Measurements from ENCODE around the gene MOB4.
"Not testable (repeated sequence)": the region's sequence is repeated elsewhere in the genome, so short reads cannot be mapped to it uniquely, and the experiment has no call there.

MOB4 gene

DNA sequence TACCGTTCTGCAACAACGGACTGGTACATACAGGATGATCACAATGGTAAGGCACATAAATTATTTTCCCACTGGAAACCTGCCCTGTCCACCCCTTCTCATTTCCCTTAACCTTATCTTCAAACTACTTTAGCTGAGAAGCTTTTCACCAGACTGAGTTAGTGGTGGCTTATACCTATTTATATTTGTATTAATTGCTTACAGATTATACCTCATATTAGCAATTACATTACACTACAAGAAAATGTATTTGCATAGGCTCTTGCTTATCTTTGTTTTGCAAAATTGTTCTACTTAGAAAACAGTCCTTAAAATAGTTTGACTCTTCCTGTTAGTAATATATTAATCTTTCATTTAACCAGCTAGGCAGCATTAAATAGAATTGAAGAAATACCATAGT lies 35.4 kb downstream of the MOB4 start:
- H3K36me3 Mint-ChIP-seq; H3K27ac Mint-ChIP-seq; H3K4me1 Mint-ChIP-seq (ENCODE audit: low read depth); H3K9me3 Mint-ChIP-seq (ENCODE audit: low read depth); H3K27me3 Mint-ChIP-seq; H3K4me3 Mint-ChIP-seq: not testable (repeated sequence)

DNA sequence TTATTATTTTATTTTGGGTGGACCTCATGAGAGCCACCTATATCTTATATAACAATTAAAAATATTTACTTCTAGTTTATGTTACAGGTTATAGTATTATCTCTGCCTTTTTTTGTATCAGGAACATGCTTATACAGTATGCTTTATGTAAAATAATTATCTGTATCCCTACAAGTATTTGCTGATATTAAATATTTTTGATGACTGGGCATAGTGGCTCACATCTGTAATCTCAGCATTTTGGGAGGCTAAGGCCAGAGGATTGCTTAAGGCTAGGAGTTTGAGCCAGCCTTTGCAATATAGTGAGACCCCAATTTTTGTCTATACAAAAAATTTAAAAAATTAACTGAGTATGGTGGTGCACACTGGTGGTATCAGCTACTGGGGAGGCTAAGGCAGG lies 39.6 kb downstream of the MOB4 start:
- Mint-ChIP-seq H3K4me3 (no peak overlapping the region), H3K4me1 (ENCODE audit: low read depth) (peaks cover 7% of the 10 kb centered on the region), H3K9me3 (ENCODE audit: low read depth) (no peaks in the 10 kb centered on the region), H3K27ac (peak overlapping the region; percentile 34), H3K27me3 (no peaks in the 10 kb centered on the region), H3K36me3 (peaks cover 2% of the 10 kb centered on the region)

DNA sequence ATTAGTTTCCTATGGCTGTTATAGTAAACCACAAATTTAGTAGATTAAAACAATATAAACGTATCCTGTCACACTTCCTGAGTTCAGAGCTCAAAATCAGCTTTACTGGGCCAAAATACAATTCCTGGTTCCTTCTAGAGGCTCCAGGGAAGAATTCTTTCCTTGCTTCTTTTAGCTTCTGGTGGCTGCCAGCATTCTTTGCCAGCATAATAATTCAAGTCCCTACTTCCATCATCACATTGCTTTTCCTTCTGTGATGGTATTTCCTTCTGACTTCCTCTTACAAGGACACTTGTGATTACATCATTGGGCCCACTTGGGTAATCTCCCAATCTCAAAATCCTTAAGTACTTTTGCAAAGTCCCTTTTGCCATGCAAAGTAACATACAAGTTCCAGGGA lies 40.6 kb downstream of the MOB4 start:
- Mint-ChIP-seq H3K4me3 (no peak overlapping the region), H3K36me3 (peaks cover 2% of the 10 kb centered on the region), H3K27me3 (no peaks in the 10 kb centered on the region), H3K27ac (peak overlapping the region; percentile 73), H3K4me1 (ENCODE audit: low read depth) (peaks cover 7% of the 10 kb centered on the region), H3K9me3 (ENCODE audit: low read depth) (no peaks in the 10 kb centered on the region)

DNA sequence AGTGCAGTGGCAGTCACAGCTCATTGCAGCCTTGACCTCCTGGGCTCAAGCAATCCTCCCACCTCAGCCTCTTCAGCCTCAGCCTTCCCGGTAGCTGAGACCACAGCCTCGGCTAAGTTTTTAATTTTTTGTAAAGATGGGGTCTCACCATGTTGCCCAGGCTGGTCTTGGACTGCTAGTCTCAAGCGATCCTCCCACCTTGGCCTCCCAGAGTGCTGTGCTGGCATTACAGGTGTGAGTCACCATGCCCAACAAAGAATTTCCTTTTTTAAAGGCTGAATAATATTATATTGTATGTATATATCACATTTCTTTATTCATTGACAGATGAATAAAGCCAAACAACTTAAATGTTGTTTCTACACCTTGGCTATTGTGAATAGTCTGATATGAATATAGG lies 42.5 kb downstream of the MOB4 start:
- no peak overlapping the region for H3K27ac Mint-ChIP-seq

DNA sequence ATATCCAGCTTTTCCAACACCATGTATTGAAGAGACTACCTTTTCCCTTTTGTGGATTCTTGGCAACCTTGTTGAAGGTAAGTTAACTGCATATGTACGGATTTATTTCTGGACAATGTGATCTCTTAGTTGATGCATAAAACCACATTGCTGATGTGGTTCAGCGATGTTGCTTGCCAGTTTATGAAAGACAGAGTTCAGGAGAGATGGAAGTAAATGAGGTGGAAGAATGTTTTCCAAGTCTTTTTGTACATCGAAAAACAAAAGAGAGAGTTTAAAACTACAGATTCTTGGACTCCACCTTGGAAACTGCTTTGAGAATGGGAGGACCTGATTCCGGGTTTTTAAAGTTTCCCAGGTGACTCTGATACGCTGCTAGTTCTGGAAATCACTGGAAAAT lies 43.8 kb downstream of the MOB4 start:
- Mint-ChIP-seq H3K27me3 (no peaks in the 10 kb centered on the region), H3K4me1 (ENCODE audit: low read depth) (peaks cover 10% of the 10 kb centered on the region), H3K36me3 (peaks cover 7% of the 10 kb centered on the region), H3K27ac (no peak overlapping the region), H3K4me3 (no peak overlapping the region), H3K9me3 (ENCODE audit: low read depth) (no peaks in the 10 kb centered on the region)

More for the DNA sequence above, 42.5 kb downstream of the MOB4 start:
- no peak overlapping the region for H3K4me3 Mint-ChIP-seq
- H3K27me3 Mint-ChIP-seq = no peaks in the 10 kb centered on the region
- peaks cover 10% of the 10 kb centered on the region for H3K4me1 Mint-ChIP-seq (ENCODE audit: low read depth)
- no peaks in the 10 kb centered on the region for H3K9me3 Mint-ChIP-seq (ENCODE audit: low read depth)
- H3K36me3 Mint-ChIP-seq = peaks cover 2% of the 10 kb centered on the region

DNA sequence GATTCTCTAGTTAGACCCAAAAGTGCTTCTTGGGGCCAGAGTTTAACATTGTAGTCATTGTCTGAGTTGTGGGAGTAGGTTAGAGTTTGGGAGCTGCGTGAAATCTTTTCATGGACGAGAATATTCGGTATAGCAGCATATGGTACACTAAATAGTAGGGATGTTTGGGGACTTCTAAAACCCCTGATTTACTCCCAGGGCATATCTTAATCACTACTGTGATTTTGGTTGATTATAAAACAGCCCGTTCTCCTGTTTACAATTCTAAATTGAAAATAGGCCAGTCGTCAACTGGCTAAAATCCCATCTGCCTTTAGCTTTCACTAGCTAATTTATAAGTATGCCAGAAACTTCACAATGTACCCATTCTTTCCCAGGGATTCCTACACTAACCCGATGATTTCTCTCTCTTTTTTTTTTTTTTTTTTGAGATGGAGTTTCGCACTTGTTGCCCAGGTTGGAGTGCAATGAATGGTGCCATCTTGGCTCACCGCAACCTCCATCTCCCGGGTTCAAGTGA lies 44.3 kb downstream of the MOB4 start:
- Mint-ChIP-seq H3K27ac (no peak overlapping the region), H3K4me1 (ENCODE audit: low read depth) (peaks cover 10% of the 10 kb centered on the region), H3K36me3 (peaks cover 7% of the 10 kb centered on the region), H3K4me3 (no peak overlapping the region), H3K27me3 (no peaks in the 10 kb centered on the region), H3K9me3 (ENCODE audit: low read depth) (no peaks in the 10 kb centered on the region)

DNA sequence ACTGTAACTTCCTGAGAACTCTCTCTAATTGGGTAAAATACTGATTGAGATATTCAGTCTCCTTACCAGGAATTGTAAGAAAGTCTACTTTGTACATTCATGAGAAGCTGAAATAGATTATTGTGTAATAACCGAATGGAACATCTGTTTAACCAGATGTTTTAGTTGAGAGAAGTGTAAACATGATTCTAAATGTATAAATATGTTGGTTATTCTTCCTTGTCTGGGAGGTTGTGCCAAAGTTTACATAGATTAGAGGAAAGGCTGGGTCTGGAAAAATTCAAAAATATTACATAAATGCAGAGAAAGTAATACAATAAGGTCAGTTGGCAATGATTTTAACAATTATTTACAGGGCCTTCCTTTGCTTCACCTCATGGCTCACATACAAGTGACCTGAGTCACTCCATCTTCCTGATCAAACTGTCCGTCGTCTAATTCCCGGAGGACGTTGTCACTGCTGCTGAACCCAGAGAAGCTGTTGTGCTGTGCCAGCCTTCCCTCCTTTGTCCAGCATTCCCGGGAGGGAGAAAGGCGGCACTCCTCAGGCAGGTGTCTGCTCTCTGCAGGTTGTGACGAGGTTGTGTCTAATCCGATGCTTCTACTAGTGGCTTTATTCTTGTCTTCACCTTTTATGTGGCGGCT lies 55.9 kb downstream of the MOB4 start:
- no peaks in the 10 kb centered on the region for H3K27me3 Mint-ChIP-seq
- no peaks in the 10 kb centered on the region for H3K4me1 Mint-ChIP-seq (ENCODE audit: low read depth)
- no peaks in the 10 kb centered on the region for H3K9me3 Mint-ChIP-seq (ENCODE audit: low read depth)
- H3K4me3 Mint-ChIP-seq = no peak overlapping the region
- H3K27ac Mint-ChIP-seq = no peak overlapping the region
- peaks cover 6% of the 10 kb centered on the region for H3K36me3 Mint-ChIP-seq

DNA sequence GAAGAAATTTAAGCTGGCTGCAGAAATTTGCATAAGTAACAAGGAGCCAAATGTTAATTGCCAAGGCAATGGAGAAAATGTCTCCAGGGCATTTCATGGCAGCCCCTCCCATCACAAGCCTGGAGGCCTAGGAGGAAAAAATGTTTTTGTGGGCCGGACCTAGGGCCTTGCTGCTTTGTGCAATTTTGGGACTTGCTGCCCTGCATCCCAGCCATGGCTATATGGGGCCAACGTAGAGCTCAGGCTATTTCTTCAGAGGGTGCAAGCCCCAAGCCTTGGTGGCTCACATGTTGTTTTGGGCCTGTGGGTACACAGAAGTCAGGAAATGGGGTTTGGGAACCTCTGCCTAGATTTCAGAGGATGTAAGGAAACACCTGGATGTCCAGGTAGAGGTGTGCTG lies 57.7 kb downstream of the MOB4 start:
- H3K36me3 Mint-ChIP-seq = peaks cover 6% of the 10 kb centered on the region
- H3K4me3 Mint-ChIP-seq = no peak overlapping the region
- no peaks in the 10 kb centered on the region for H3K9me3 Mint-ChIP-seq (ENCODE audit: low read depth)
- no peaks in the 10 kb centered on the region for H3K4me1 Mint-ChIP-seq (ENCODE audit: low read depth)
- H3K27me3 Mint-ChIP-seq = no peaks in the 10 kb centered on the region
- no peak overlapping the region for H3K27ac Mint-ChIP-seq

DNA sequence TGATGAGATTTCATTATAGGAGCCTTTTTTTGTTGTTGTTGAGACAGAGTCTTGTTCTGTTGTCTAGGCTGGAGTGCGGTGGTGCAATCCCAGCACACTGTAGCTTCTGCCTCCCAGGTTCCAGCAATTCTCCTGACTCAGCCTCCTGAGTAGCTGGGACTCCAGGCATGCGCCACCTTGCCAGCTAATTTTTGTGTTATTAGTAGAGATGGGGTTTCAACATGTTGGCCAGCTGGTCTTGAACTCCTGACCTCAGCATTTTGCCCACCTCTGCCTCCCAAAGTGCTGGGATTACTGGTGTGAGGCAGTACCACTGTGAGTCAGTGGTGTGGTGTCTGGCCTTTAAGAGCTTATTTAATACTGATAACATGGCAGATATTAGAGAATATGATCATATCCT lies 60.1 kb downstream of the MOB4 start:
- Mint-ChIP-seq H3K4me3 (no peak overlapping the region), H3K27ac (no peak overlapping the region), H3K36me3 (peaks cover 4% of the 10 kb centered on the region), H3K9me3 (ENCODE audit: low read depth) (no peaks in the 10 kb centered on the region), H3K27me3 (no peaks in the 10 kb centered on the region), H3K4me1 (ENCODE audit: low read depth) (no peaks in the 10 kb centered on the region)

DNA sequence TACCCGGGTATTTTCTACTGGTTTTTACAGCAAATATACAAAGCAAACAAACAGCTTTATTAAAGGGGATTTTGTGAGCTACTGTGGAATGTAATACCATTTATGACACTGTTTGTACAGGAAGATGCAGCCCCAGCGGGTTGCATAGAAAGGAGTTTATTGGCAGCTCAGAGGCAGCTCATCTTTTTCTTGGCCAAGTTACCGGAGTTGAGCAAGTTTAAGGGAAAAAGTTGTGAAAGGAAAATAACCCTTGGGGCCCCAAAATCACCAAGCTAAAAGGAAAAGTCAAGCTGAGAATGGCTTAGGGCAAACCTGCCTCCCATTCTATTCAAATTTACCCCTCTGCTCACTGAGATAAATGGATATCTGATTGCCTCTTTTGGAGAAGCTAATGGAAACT lies 60.8 kb downstream of the MOB4 start:
- Mint-ChIP-seq H3K9me3 (ENCODE audit: low read depth) (no peaks in the 10 kb centered on the region), H3K27ac (no peak overlapping the region), H3K4me3 (no peak overlapping the region), H3K27me3 (no peaks in the 10 kb centered on the region), H3K4me1 (ENCODE audit: low read depth) (no peaks in the 10 kb centered on the region), H3K36me3 (peaks cover 4% of the 10 kb centered on the region)

DNA sequence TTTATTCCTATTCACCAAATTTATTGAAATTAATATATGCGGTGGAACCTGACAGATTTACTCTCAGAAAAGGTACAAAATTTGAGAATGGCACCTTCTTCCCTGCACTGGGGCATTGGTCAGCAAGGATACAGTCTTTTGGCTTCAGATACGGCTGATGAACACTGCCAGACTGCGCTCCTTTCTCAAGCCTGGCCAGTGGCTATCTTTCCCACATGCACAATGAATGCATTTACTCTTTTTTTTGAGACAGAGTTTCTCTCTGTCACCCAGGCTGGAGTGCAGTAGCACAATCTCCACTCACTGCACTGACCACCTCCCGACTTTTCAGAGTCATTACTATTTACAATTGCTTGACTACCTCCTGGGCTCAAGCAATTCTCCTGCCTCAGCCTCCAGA lies 61.6 kb downstream of the MOB4 start:
- no peaks in the 10 kb centered on the region for H3K4me1 Mint-ChIP-seq (ENCODE audit: low read depth)
- H3K9me3 Mint-ChIP-seq (ENCODE audit: low read depth) = no peaks in the 10 kb centered on the region
- H3K27ac Mint-ChIP-seq = no peak overlapping the region
- no peak overlapping the region for H3K4me3 Mint-ChIP-seq
- no peaks in the 10 kb centered on the region for H3K27me3 Mint-ChIP-seq
- H3K36me3 Mint-ChIP-seq = peaks cover 4% of the 10 kb centered on the region

DNA sequence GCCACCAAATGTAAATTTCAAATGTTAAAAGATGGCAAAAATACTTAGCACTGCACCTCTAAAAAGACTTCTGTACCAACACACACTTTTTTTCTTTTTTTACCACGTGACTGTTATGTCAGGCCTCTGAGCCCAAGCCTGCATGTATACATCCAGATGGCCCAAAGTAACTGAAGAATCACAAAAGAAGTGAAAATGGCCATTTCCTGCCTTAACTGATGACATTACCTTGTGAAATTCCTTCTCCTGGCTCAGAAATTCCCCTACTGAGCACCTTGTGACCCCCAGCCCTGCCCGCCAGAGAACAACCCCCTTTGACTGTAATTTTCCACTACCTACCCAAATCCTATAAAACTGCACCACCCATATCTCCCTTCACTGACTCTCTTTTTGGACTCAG lies 62.4 kb downstream of the MOB4 start:
- H3K4me1 Mint-ChIP-seq (ENCODE audit: low read depth); H3K4me3 Mint-ChIP-seq; H3K27me3 Mint-ChIP-seq; H3K27ac Mint-ChIP-seq; H3K36me3 Mint-ChIP-seq; H3K9me3 Mint-ChIP-seq (ENCODE audit: low read depth): not testable (repeated sequence)

DNA sequence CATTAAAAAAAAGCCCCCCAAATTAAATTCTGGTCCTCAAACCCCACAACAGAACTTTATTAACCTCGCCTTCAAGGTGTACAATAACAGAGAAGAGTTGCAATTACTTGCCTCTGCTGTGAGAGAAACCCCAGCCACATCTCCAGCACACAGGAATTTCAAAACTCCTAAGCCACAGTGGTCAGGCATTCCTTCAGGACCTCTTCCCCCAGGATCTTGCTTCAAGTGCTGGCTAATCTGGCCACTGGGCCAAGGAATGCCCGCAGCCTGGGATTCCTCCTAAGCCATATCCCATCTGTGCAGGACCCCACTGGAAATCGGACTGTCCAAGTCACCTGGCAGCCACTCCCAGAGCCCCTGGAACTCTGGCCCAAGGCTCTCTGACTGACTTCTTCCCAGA lies 64.3 kb downstream of the MOB4 start:
- not testable (repeated sequence) for H3K27me3 Mint-ChIP-seq, H3K36me3 Mint-ChIP-seq, H3K27ac Mint-ChIP-seq

DNA sequence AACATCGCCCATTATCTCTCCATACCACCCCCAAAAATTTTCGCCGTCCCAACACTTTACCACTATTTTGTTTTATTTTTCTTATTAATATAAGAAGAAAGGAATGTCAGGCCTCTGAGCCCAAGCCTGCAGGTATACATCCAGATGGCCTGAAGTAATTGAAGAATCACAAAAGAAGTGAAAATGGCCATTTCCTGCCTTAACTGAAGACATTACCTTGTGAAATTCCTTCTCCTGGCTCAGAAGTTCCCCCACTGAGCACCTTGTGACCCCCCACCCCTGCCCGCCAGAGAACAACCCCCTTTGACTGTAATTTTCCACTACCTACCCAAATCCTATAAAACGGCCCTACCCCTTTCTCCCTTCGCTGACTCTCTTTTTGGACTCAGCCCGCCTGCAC lies 71.4 kb downstream of the MOB4 start:
- not testable (repeated sequence) for H3K36me3 Mint-ChIP-seq; H3K4me1 Mint-ChIP-seq (ENCODE audit: low read depth); H3K4me3 Mint-ChIP-seq; H3K27ac Mint-ChIP-seq; H3K9me3 Mint-ChIP-seq (ENCODE audit: low read depth); H3K27me3 Mint-ChIP-seq

More for the DNA sequence above, 64.3 kb downstream of the MOB4 start:
- H3K4me1 Mint-ChIP-seq (ENCODE audit: low read depth); H3K4me3 Mint-ChIP-seq; H3K9me3 Mint-ChIP-seq (ENCODE audit: low read depth): not testable (repeated sequence)

DNA sequence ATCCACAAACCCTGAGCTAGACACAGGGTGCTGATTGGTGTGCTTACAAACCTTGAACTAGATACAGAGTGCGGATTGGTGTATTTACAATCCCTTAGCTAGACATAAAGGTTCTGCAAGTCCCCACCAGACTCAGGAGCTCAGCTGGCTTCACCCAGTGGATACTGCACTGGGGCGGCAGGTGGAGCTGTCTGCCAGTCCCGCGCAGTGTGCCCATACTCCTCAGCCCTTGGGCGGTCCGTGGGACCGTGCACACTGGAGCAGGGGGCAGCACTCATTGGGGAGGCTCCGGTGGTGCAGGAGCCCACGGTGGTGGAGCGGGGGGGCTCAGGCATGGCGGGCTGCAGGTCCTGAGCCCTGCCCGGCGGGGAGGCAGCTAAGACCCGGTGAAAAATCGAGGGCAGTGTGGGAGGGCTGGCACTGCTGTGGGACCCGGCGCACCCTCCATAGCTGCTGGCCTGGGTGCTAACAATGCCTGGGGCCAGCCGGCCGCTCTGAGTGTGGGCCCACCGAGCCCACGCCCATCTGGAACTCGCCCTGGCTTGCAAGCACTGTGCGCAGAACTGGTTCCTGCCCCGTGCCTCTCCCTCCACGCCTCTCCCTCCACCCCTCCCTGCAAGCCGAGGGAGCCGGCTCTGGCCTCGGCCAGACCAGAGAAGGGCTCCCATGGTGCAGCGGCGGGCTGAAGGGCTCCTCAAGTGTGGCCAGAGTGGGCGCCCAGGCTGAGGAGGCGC lies 75.6 kb downstream of the MOB4 start:
- H3K36me3 Mint-ChIP-seq = no peaks in the 10 kb centered on the region
- H3K27me3 Mint-ChIP-seq = peaks cover 6% of the 10 kb centered on the region
- H3K27ac Mint-ChIP-seq = no peak overlapping the region
- H3K4me1 Mint-ChIP-seq (ENCODE audit: low read depth) = no peaks in the 10 kb centered on the region
- no peak overlapping the region for H3K4me3 Mint-ChIP-seq
- no peaks in the 10 kb centered on the region for H3K9me3 Mint-ChIP-seq (ENCODE audit: low read depth)

DNA sequence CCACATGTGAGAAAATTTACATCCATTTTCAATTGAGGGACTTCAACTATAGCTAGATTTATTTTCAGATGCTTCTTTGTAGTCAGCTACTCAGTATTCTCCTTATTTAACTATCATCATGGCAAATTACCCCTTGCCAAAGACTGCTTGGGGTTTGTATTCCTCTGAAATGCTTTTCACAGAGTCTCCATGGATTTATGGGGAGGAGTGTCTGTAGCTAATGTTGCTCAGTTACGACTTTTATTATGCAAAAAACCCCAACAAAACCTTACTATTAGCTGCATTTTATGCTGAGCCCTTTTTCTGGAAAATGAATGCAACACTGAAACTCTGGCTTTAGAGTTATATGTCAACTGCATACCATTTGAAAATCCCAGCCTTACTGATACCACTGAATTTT lies 80.9 kb downstream of the MOB4 start:
- Mint-ChIP-seq H3K36me3 (no peaks in the 10 kb centered on the region), H3K4me3 (no peak overlapping the region), H3K27me3 (peaks cover 7% of the 10 kb centered on the region), H3K4me1 (ENCODE audit: low read depth) (peaks cover 6% of the 10 kb centered on the region), H3K9me3 (ENCODE audit: low read depth) (no peaks in the 10 kb centered on the region), H3K27ac (no peak overlapping the region)
